Neural cell (in vitro differentiated cells): ENCODE data around the gene CACNA2D2. TPM values are rescaled to one million over a fixed set of nuclear protein-coding genes. Genes with fewer than 3 reads are reported as not detected.

Experiments used
- H2AFZ ChIP-seq: fragments of 200-600, 300-800 bp; sonication (generic), shearing (Covaris generic); 2 replicates; pipeline ENCODE4 v1.6.0; 2014; ENCODE audit warnings: low read depth, mild to moderate bottlenecking, antibody characterized with exemption, low read length, moderate library complexity
- H3F3A ChIP-seq: fragments of 200-600 bp; shearing (Covaris generic); 2 replicates; pipeline ENCODE4 v1.6.1; 2016; ENCODE audit warnings: mild to moderate bottlenecking, moderate library complexity, mixed read lengths, antibody characterized with exemption, low read length; ENCODE audit not compliant: insufficient read depth, poor library complexity, severe bottlenecking
- H3K27ac ChIP-seq: fragments of 200-600, 300-800 bp; sonication (generic), shearing (Covaris generic); 2 replicates; pipeline ENCODE4 v1.5.1; 2014; ENCODE audit warnings: mild to moderate bottlenecking, low read length, moderate library complexity
- H3K27me3 ChIP-seq: fragments of 300-800, 200-600 bp; sonication (generic), shearing (Covaris generic); 2 replicates; pipeline ENCODE4 v1.6.0; 2014; ENCODE audit warnings: mild to moderate bottlenecking, low read depth, low read length, moderate library complexity; ENCODE audit not compliant: insufficient read depth
- H3K36me3 ChIP-seq: fragments of 300-800, 200-600 bp; sonication (generic), shearing (Covaris generic); 2 replicates; pipeline ENCODE4 v1.5.1; 2014; ENCODE audit warnings: mild to moderate bottlenecking, antibody characterized with exemption, low read length, moderate library complexity; ENCODE audit not compliant: insufficient read depth
- H3K4me2 ChIP-seq: fragments of 300-800, 200-600 bp; sonication (generic), shearing (Covaris generic); 2 replicates; pipeline ENCODE4 v1.6.0; 2014; ENCODE audit warnings: mild to moderate bottlenecking, low read length
- H3K4me3 ChIP-seq: fragments of 300-800, 200-600 bp; sonication (generic), shearing (Covaris generic); 2 replicates; pipeline ENCODE4 v1.5.1; 2014; ENCODE audit warnings: mild to moderate bottlenecking, low read length, moderate library complexity
- H3K79me2 ChIP-seq: fragments of 200-600 bp; shearing (Covaris generic); replicated peaks from 2 replicates; pipeline ENCODE4 v1.6.0; 2014; ENCODE audit warnings: mild to moderate bottlenecking, low read length, moderate library complexity; ENCODE audit not compliant: insufficient read depth
- H3K9ac ChIP-seq: fragments of 300-800, 200-600 bp; sonication (generic), shearing (Covaris generic); 2 replicates; pipeline ENCODE4 v1.6.1; 2016; ENCODE audit warnings: mild to moderate bottlenecking, low read length, mixed read lengths
- H3K9me2 ChIP-seq: fragments of 200-600 bp; shearing (Covaris generic); 2 replicates; pipeline ENCODE4 v1.6.1; 2016; ENCODE audit warnings: mild to moderate bottlenecking, low read length, mixed read lengths; ENCODE audit not compliant: insufficient read depth
- H3K9me3 ChIP-seq: fragments of 200-600, 300-800 bp; sonication (generic), shearing (Covaris generic); 2 replicates; pipeline ENCODE4 v1.6.1; 2016; ENCODE audit warnings: mild to moderate bottlenecking, mixed run types, low read length, moderate library complexity, mixed read lengths
- H4K20me1 ChIP-seq: fragments of 200-600 bp; shearing (Covaris generic); 2 replicates; pipeline ENCODE4 v1.6.1; 2016; ENCODE audit warnings: mild to moderate bottlenecking, mixed run types; ENCODE audit not compliant: insufficient read depth
- CTCF ChIP-seq: fragments of 450-650 bp; IDR thresholded peaks from 2 replicates; pipeline ENCODE4 v1.5.1; 2014; ENCODE audit warnings: antibody characterized with exemption, mild to moderate bottlenecking, moderate library complexity; ENCODE audit not compliant: poor library complexity, severe bottlenecking
- EP300 ChIP-seq: fragments of 450-650 bp; conservative IDR thresholded peaks from 2 replicates; pipeline ENCODE4 v1.6.1; 2014; ENCODE audit warnings: antibody characterized with exemption, mild to moderate bottlenecking, moderate library complexity; ENCODE audit not compliant: poor library complexity, severe bottlenecking
- EZH2 ChIP-seq: fragments of 200-600, 300-800 bp; shearing (Covaris generic), sonication (generic); IDR thresholded peaks from 2 replicates; pipeline ENCODE4 v1.6.1; 2014; ENCODE audit warnings: antibody characterized with exemption, low read length, borderline replicate concordance, mild to moderate bottlenecking; ENCODE audit not compliant: insufficient read depth, poor library complexity, severe bottlenecking
- MXI1 ChIP-seq: fragments of 450-650 bp; conservative IDR thresholded peaks from 2 replicates; pipeline ENCODE4 v1.6.1; 2014; ENCODE audit warnings: antibody characterized with exemption, mild to moderate bottlenecking; ENCODE audit not compliant: poor library complexity, severe bottlenecking
- POLR2AphosphoS5 ChIP-seq: IDR thresholded peaks from 2 replicates; pipeline ENCODE4 v1.6.1; 2012
- RAD21 ChIP-seq: fragments of 450-650 bp; conservative IDR thresholded peaks from 2 replicates; pipeline ENCODE4 v1.6.1; 2014; ENCODE audit warnings: antibody characterized with exemption, mild to moderate bottlenecking, moderate library complexity
- REST ChIP-seq: IDR thresholded peaks from 2 replicates; pipeline ENCODE4 v1.6.1; 2012; ENCODE audit warnings: borderline replicate concordance
- SMC3 ChIP-seq: fragments of 450-650 bp; conservative IDR thresholded peaks from 2 replicates; pipeline ENCODE4 v1.6.1; 2014; ENCODE audit warnings: antibody characterized with exemption, mild to moderate bottlenecking, moderate library complexity; ENCODE audit not compliant: poor library complexity
- TAF1 ChIP-seq: IDR thresholded peaks from 2 replicates; pipeline ENCODE4 v1.6.1; 2012; ENCODE audit warnings: low read depth
- polyA plus RNA-seq: library from polyadenylated mRNA; depleted of rRNA; stranded (reverse); fragments of >200 nt; gene quantifications from 2 replicates; pipeline ENCODE4 v1.2.3, GENCODE V29; 2014

Gene CACNA2D2
- polyA plus RNA-seq, 1 donor from 2014 or later: 7.8 TPM

GRCh38 chr3:50341996-50342650, 161.3 kb downstream of the CACNA2D2 start:
- H4K20me1 ChIP-seq: no peaks in the 10 kb centered on the region
- H3K9ac ChIP-seq: no peak overlapping the region

GRCh38 chr3:50341537-50341936, 161.9 kb downstream of the CACNA2D2 start:
- H3K4me3 ChIP-seq: no peak overlapping the region
- no peaks in the 10 kb centered on the region for H3F3A ChIP-seq
- peaks cover 43% of the 10 kb centered on the region for H3K27me3 ChIP-seq
- H3K9me3 ChIP-seq: no peaks in the 10 kb centered on the region
- H2AFZ ChIP-seq: no peak overlapping the region
- H4K20me1 ChIP-seq: no peaks in the 10 kb centered on the region
- H3K27ac ChIP-seq: no peak overlapping the region
- no peak overlapping the region for H3K9ac ChIP-seq
- H3K4me2 ChIP-seq: no peak overlapping the region
- peaks cover 2% of the 10 kb centered on the region for H3K79me2 ChIP-seq
- H3K36me3 ChIP-seq: no peaks in the 10 kb centered on the region
- H3K9me2 ChIP-seq: no peaks in the 10 kb centered on the region
- TF ChIP-seq TAF1 (no peak), SMC3 (no peak), REST (no peak), CTCF (no peak), EZH2 (no peak)

More at GRCh38 chr3:50341996-50342650, 161.3 kb downstream of the CACNA2D2 start:
- Histone ChIP-seq H3K4me2 (no peak overlapping the region), H3K36me3 (no peaks in the 10 kb centered on the region), H3K79me2 (no peaks in the 10 kb centered on the region), H3K27ac (no peak overlapping the region), H3K27me3 (peaks cover 43% of the 10 kb centered on the region), H3K4me3 (no peak overlapping the region), H3F3A (no peaks in the 10 kb centered on the region), H3K9me2 (no peaks in the 10 kb centered on the region), H2AFZ (no peak overlapping the region), H3K9me3 (no peaks in the 10 kb centered on the region)
- TF ChIP-seq TAF1: no peak
- no peak for TF ChIP-seq SMC3
- TF ChIP-seq EZH2: no peak
- TF ChIP-seq MXI1: no peak
- no peak for TF ChIP-seq POLR2AphosphoS5
- TF ChIP-seq CTCF: no peak
- TF ChIP-seq REST: no peak
- TF ChIP-seq EP300: no peak
- TF ChIP-seq RAD21: no peak
